Pulmonary artery endothelial cell (primary cell): ENCODE measurements around the gene CMKLR1. TPM values are rescaled to one million over a fixed set of nuclear protein-coding genes. Genes with fewer than 3 reads are reported as not detected.

Experiments
- DNase-seq: peaks from one replicate; pipeline ENCODE4 v3.0.0-alpha.2; 2011; ENCODE audit warnings: low read depth, low spot score
- total RNA-seq: library from RNA; depleted of rRNA; stranded (reverse); fragments of >200 nt; gene quantifications from 2 replicates; pipeline ENCODE4 v1.2.3, GENCODE V29; 2014

Gene CMKLR1
- total RNA-seq, 1 donor from 2014 or later = 0.13 TPM

GRCh38 chr12:108361606-108362005 is 22.5 kb upstream of the CMKLR1 start:
- DNase-seq = no peak

- no peak for DNase-seq
Observed at GRCh38 chr12:108360487-108360886, 21.4 kb upstream of the CMKLR1 start.

GRCh38 chr12:108360057-108360456 is 20.9 kb upstream of the CMKLR1 start:
- DNase-seq = no peak

GRCh38 chr12:108358580-108358965 is 19.5 kb upstream of the CMKLR1 start:
- DNase-seq = no peak

- DNase-seq = no peak
Observed at GRCh38 chr12:108357834-108358579, 18.9 kb upstream of the CMKLR1 start.

- DNase-seq = no peak
Observed at GRCh38 chr12:108356835-108357806, 18.0 kb upstream of the CMKLR1 start.

- DNase-seq = no peak
Observed at GRCh38 chr12:108355069-108355468, 16.0 kb upstream of the CMKLR1 start.

- DNase-seq = no peak
Observed at GRCh38 chr12:108352591-108352990, 13.5 kb upstream of the CMKLR1 start.

GRCh38 chr12:108350511-108350910 is 11.4 kb upstream of the CMKLR1 start:
- no peak for DNase-seq

- DNase-seq = no peak
Observed at GRCh38 chr12:108349278-108349688, 10.2 kb upstream of the CMKLR1 start.

- DNase-seq = no peak
Observed at GRCh38 chr12:108348842-108349241, 9.7 kb upstream of the CMKLR1 start.

- DNase-seq = no peak
Observed at GRCh38 chr12:108346727-108347710, 7.9 kb upstream of the CMKLR1 start.

- no peak for DNase-seq
Observed at GRCh38 chr12:108345716-108346633, 6.9 kb upstream of the CMKLR1 start.

GRCh38 chr12:108342985-108343384 is 3.9 kb upstream of the CMKLR1 start:
- DNase-seq = no peak

- DNase-seq = no peak
Observed at GRCh38 chr12:108341854-108342847, 3.0 kb upstream of the CMKLR1 start.

GRCh38 chr12:108341356-108341755 is 2.2 kb upstream of the CMKLR1 start:
- no peak for DNase-seq

GRCh38 chr12:108340037-108340436 is 926 bp upstream of the CMKLR1 start:
- no peak for DNase-seq

- DNase-seq = no peak
Observed at GRCh38 chr12:108337235-108338223, 1.6 kb downstream of the CMKLR1 start.
